Uterine smooth muscle cell (primary cell): ENCODE results near the gene MYL9. TPM values are rescaled to one million over a fixed set of nuclear protein-coding genes. Genes with fewer than 3 reads are reported as not detected.

ENCODE experiments used
- total RNA-seq: library from RNA; depleted of rRNA; stranded (reverse); fragments of >200 nt; gene quantifications from 2 replicates; pipeline ENCODE4 v1.2.3, GENCODE V29; 2014

MYL9 gene
- 7.2 and 18.2 TPM in 2 replicates for total RNA-seq

DNA sequence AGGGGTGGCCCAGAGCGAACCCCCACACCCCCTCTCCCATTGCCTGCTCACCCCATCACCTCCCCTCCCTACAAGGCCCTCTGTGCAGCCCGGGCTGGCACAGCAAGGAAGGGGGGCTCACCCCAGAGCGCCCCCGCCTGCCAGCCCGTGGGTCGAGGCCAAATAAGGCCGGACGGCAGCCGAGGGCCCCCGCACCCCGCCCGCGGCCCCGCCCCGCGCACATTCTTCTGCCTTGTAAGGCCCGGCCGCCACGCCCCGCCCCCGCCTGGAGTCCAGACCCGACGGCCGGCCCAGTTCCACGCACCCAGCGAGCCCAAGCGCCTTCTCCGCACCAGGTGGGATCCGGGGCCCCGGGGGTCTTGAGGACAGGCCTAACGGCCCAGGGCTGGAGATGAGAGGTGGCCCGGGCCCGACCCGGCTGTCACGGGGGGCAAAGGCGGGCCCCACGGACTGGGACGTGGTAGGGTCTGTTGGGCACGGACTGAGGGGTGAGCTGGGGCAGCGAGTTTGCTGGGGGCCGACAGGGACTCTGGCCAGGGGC, at the start of gene MYL9:
TSS of gene MYL9 (plus strand) at position 293 of the 541 bp plus-strand sequence. CDS start 3,366 bp downstream, outside the sequence.

DNA sequence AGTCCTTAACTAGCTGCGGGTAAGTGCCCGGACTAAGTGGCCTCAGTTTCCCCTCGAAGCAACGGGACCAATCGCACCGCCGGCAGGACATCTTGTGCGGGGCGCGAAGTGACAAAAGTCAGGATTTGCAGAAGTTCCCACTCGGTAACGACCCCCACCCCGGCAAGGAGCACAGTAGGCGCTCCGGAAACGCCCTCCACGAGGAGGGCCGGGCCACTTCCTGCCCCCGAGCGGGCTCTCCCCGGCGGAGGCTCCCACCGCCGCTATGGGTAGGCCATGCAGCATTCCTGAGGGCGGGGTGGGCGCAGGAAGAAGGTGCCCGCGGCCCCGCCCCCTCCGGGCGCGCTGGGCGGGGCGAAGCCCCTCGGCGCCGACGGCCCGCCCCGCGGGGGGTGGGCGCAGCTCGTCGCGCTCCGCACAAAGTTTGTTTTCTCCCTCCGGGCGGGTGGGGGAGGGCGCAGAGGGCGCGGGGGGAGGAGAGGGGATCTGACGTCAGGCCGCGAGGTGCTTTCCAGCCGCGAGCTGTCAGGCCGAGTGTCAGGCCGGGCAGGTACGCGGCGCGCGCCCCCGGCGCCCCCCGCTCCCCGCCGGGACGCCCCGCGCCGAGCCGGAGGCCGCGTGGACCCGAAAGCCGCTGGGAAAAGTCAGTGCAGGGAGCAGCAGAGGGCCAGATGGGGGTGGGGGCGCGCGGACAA, 31.9 kb downstream of the MYL9 start, which contains the start of gene TGIF2:
TSS of gene TGIF2 (plus strand) at position 495 of the 695 bp plus-strand sequence. CDS start 5,178 bp downstream, outside the sequence.

Other genes with a start within 250 kb of the MYL9 start
- 9.7 and 10.1 TPM in 2 replicates for gene DLGAP4, start 235.2 kb upstream of the MYL9 start, total RNA-seq
- gene TGIF2, start 32.1 kb downstream of the MYL9 start, total RNA-seq, result 2.4 and 4.6 TPM in 2 replicates
- 65.6 and 85.7 TPM in 2 replicates for gene RAB5IF, start 64.3 kb downstream of the MYL9 start, total RNA-seq
- not detected in 2 replicates for gene SLA2, start 104.7 kb downstream of the MYL9 start, total RNA-seq
- gene NDRG3, start 204.6 kb downstream of the MYL9 start, total RNA-seq, result 19.5 and 20.1 TPM in 2 replicates
- 14.5 and 46.4 TPM in 2 replicates for gene DSN1, start 232.2 kb downstream of the MYL9 start, total RNA-seq